OCI-LY3 (cell line): ENCODE measurements around the gene DCST1.

Experiments
- EZH2phosphoT487 ChIP-seq: fragments of 200-600 bp; shearing (Covaris generic); IDR thresholded peaks from 2 replicates; pipeline ENCODE4 v1.6.1; 2018; ENCODE audit warnings: antibody characterized with exemption, mixed run types, low read depth
- TF ChIP-seq, protein P1 (sequence below): fragments of 200-600, 300-600 bp; sonication (generic); IDR thresholded peaks from 2 replicates; pipeline ENCODE4 v1.5.1; 2014; ENCODE audit warnings: antibody characterized with exemption, low read length, low read depth

DNA sequence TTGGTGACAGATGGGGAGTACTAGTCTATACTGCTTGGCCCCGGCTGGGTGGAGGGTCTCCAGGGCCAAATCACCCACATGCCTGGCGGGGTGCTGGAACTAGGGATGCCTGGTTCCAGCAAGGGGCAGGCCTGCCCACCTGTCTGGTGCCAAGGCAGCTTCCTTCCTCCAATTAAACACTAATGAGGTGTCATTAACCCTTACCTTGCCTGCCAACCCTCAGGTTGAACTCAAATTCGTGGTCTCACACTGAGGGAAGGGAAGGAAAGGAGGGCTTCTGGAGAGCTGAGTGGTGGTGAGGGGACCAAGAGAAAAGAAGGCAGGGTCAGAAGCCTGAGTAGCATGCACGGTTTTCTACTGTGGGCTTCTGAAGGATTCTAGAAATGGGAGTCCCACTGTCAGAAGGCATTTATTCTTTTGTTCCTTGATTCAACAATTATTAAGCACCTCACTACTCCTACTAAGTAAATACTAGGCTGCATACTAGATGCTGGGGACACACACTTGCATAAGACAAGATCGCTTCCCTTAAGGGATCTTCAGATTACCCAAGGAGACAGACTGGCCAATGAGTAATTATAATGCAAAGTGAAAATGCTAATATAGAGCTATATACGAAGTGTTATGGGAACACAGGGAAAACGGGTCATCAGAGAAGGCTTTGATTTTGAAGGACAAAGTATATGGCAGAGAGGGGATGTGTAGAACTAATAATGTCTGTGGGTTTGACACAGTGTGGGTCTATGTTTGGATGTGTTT is 39.1 kb downstream of the DCST1 start:
- TF ChIP-seq, protein P1, sequence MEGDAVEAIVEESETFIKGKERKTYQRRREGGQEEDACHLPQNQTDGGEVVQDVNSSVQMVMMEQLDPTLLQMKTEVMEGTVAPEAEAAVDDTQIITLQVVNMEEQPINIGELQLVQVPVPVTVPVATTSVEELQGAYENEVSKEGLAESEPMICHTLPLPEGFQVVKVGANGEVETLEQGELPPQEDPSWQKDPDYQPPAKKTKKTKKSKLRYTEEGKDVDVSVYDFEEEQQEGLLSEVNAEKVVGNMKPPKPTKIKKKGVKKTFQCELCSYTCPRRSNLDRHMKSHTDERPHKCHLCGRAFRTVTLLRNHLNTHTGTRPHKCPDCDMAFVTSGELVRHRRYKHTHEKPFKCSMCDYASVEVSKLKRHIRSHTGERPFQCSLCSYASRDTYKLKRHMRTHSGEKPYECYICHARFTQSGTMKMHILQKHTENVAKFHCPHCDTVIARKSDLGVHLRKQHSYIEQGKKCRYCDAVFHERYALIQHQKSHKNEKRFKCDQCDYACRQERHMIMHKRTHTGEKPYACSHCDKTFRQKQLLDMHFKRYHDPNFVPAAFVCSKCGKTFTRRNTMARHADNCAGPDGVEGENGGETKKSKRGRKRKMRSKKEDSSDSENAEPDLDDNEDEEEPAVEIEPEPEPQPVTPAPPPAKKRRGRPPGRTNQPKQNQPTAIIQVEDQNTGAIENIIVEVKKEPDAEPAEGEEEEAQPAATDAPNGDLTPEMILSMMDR: no peak
- no peak for TF ChIP-seq EZH2phosphoT487
